ENCODE data around the gene CCDC192. TPM values are rescaled to one million over a fixed set of nuclear protein-coding genes. Genes with fewer than 3 reads are reported as not detected.
A peak's percentile ranks its signal among the peaks of the same experiment; 100 is the strongest.

Gene CCDC192
- total RNA-seq, 4 donors from 2014 or later = 0.94 to 2.6 (median 0.94) TPM; not detected in 1

DNA sequence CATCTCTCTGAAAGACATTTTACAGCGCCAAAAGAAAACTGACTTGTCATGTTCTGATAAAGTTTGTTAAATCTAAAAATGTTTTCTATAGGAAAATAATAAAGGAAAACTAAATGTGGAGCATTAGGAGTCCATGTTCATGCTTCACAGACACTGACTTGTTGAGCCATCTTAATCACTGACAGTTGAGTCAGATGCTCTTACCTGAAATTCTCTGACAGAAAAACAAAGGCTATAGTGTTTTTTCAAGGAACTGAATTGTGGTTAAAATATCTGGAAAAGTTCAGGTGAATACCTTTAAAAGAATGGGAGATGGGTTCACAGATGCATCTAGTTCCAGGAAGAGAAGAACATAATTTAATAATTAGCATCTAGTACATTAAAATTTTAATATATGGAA is 266.9 kb downstream of the CCDC192 start:
- TF ChIP-seq EP300 (IDR thresholded peaks at IDR 0.05) = no peak
- no peak for TF ChIP-seq POLR2AphosphoS5 (IDR thresholded peaks at IDR 0.05)
- TF ChIP-seq, protein P1, sequence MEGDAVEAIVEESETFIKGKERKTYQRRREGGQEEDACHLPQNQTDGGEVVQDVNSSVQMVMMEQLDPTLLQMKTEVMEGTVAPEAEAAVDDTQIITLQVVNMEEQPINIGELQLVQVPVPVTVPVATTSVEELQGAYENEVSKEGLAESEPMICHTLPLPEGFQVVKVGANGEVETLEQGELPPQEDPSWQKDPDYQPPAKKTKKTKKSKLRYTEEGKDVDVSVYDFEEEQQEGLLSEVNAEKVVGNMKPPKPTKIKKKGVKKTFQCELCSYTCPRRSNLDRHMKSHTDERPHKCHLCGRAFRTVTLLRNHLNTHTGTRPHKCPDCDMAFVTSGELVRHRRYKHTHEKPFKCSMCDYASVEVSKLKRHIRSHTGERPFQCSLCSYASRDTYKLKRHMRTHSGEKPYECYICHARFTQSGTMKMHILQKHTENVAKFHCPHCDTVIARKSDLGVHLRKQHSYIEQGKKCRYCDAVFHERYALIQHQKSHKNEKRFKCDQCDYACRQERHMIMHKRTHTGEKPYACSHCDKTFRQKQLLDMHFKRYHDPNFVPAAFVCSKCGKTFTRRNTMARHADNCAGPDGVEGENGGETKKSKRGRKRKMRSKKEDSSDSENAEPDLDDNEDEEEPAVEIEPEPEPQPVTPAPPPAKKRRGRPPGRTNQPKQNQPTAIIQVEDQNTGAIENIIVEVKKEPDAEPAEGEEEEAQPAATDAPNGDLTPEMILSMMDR (IDR thresholded peaks at IDR 0.05) = no peak
- no peak for TF ChIP-seq POLR2A (IDR thresholded peaks at IDR 0.05)
- Histone ChIP-seq H3K9me3 (no peaks in the 10 kb centered on the region), H3K27me3 (no peaks in the 10 kb centered on the region), H3K27ac (no peak overlapping the region), H3K4me1 (no peaks in the 10 kb centered on the region), H3K4me3 (no peak overlapping the region), H3K36me3 (peaks cover 0 to 6% of the 10 kb centered on the region in 2 donors)
- no peak for ATAC-seq
- 88 to 92% methylated on average over 1 of the region's 1 CpG for WGBS, 2 donors (ENCODE audit: low coverage in 1 of 2)

DNA sequence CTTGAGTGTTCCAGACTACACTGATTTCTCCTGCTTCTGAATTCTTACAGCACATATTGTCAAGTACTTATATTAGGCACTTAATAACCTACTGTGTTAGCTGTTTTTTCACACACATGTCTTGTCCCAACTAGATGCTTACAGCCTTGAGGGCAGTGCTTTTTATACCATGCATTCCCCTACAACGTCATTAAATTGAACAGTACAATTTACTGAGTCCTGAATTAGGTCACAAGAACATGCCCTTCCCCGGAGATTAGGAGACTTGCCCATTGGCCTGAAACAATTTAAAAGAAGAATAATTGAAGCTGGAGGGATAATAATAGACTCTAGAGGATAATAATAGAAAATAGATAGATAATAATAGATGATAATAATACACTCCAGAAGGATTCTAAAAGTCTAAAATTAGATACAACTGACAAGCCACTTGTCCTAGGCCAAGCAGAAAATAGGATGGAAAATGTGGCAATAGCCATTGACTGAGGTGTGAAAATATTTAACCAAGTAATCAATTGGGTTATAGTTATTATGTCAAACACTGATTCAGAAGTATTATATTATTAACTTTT is 267.7 kb downstream of the CCDC192 start:
- Histone ChIP-seq H3K4me1 (no peaks in the 10 kb centered on the region), H3K27me3 (no peaks in the 10 kb centered on the region), H3K36me3 (peaks cover 0 to 6% of the 10 kb centered on the region in 2 donors), H3K27ac (no peak overlapping the region), H3K9me3 (no peaks in the 10 kb centered on the region), H3K4me3 (no peak overlapping the region)
- 85 to 100% methylated on average over 1 to 2 of the region's 2 CpGs for WGBS, 2 donors (ENCODE audit: low coverage in 1 of 2)
- no peak for ATAC-seq
- TF ChIP-seq, protein P1 (IDR thresholded peaks at IDR 0.05) = no peak
- TF ChIP-seq POLR2A (IDR thresholded peaks at IDR 0.05) (no peak), POLR2AphosphoS5 (IDR thresholded peaks at IDR 0.05) (no peak), EP300 (IDR thresholded peaks at IDR 0.05) (no peak)

DNA sequence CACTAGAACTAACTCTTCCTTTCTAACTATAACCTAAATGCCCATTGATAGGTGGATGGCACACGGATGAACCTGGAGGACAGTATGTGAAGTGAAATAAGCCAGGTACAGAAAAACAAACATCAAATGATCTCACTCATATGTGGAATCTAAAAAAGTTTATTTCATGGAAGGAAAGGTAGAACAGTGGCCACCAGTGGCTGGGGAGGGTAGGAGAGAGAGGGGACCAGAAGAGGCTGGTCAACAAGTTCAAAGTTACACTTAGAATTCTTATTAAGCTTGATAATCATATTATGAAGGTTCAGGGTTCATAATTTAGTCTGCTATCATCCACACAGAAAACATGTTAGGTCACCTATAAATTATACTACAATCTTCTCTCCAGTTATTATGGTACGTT is 272.8 kb downstream of the CCDC192 start:
- Histone ChIP-seq H3K9me3 (no peaks in the 10 kb centered on the region), H3K27ac (no peak overlapping the region), H3K4me3 (no peak overlapping the region), H3K4me1 (peaks cover 0 to 16% (median 0%) of the 10 kb centered on the region in 3 donors), H3K27me3 (no peaks in the 10 kb centered on the region), H3K36me3 (no peaks in the 10 kb centered on the region)
- WGBS, 2 donors (ENCODE audit: low coverage in 1 of 2) = 94 to 100% methylated on average over 2 of the region's 2 CpGs
- TF ChIP-seq, protein P1 (IDR thresholded peaks at IDR 0.05) = no peak
- no peak for TF ChIP-seq POLR2A (IDR thresholded peaks at IDR 0.05)
- no peak for TF ChIP-seq POLR2AphosphoS5 (IDR thresholded peaks at IDR 0.05)
- TF ChIP-seq EP300 (IDR thresholded peaks at IDR 0.05) = no peak
- no peak for ATAC-seq

DNA sequence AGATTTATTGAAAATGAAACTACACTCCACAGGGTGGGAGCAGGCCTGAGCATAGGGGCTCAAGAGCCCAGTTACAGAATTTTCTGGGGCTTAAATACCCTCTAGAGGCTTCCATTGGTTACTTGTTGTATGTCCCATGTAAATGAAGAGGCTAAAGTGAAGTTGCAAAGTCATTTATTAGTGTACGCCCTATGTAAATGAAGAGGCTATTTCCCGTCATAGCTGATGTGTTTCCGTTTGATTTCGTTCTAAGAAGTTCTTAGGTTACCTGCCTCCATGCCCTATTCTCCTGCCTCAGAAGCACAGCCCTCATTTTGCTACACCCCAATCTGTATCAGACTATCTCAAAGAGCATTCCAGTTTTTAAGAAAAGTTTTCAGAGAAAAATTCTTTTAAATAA is 273.3 kb downstream of the CCDC192 start:
- H3K27ac ChIP-seq = peak overlapping the region in 1 of 4 donors; percentile 59

More for the DNA sequence above, 273.3 kb downstream of the CCDC192 start:
- ATAC-seq = no peak
- 78 to 81% methylated on average over 4 of the region's 4 CpGs for WGBS, 2 donors (ENCODE audit: low coverage in 1 of 2)
- H3K9me3 ChIP-seq = no peaks in the 10 kb centered on the region
- no peaks in the 10 kb centered on the region for H3K27me3 ChIP-seq
- no peak overlapping the region for H3K4me3 ChIP-seq
- TF ChIP-seq, protein P1 (IDR thresholded peaks at IDR 0.05) = no peak
- no peak for TF ChIP-seq EP300 (IDR thresholded peaks at IDR 0.05)
- no peak for TF ChIP-seq POLR2A (IDR thresholded peaks at IDR 0.05)
- no peak for TF ChIP-seq POLR2AphosphoS5 (IDR thresholded peaks at IDR 0.05)
- no peaks in the 10 kb centered on the region for H3K36me3 ChIP-seq
- H3K4me1 ChIP-seq = peaks cover 0 to 16% (median 0%) of the 10 kb centered on the region in 3 donors
